Inflammatory macrophage treated with lipopolysaccharide for 4 hours (primary cell): ENCODE data around the gene PRIMPOL.
"Not testable (repeated sequence)": the region's sequence is repeated elsewhere in the genome, so short reads cannot be mapped to it uniquely, and the experiment has no call there.

ENCODE experiments used
- DNase-seq: peaks from one replicate; pipeline ENCODE4 v3.0.0-alpha.2; 2020

Gene PRIMPOL

GRCh38 chr4:184721254-184721653 lies 71.7 kb downstream of the PRIMPOL start:
- no peak for DNase-seq

GRCh38 chr4:184722798-184723197 lies 73.3 kb downstream of the PRIMPOL start:
- DNase-seq, result no peak

GRCh38 chr4:184727430-184727829 lies 77.9 kb downstream of the PRIMPOL start:
- DNase-seq, result no peak

GRCh38 chr4:184728858-184729257 lies 79.3 kb downstream of the PRIMPOL start:
- no peak for DNase-seq

- DNase-seq, result no peak
Observed at GRCh38 chr4:184729946-184730345, 80.4 kb downstream of the PRIMPOL start.

- no peak for DNase-seq
Observed at GRCh38 chr4:184731056-184731455, 81.5 kb downstream of the PRIMPOL start.

- no peak for DNase-seq
Observed at GRCh38 chr4:184732126-184732525, 82.6 kb downstream of the PRIMPOL start.

- peak; percentile 89 for DNase-seq
Observed at GRCh38 chr4:184733654-184734524, 84.4 kb downstream of the PRIMPOL start, which contains the start of gene CENPU. CENPU (minus strand) TSS chr4:184734096; CDS start chr4:184734062, 34 bp downstream.

GRCh38 chr4:184734758-184735157 lies 85.2 kb downstream of the PRIMPOL start:
- no peak for DNase-seq

GRCh38 chr4:184739575-184739974 lies 90.0 kb downstream of the PRIMPOL start:
- peak; percentile 74 for DNase-seq

GRCh38 chr4:184740980-184741391 lies 91.4 kb downstream of the PRIMPOL start:
- DNase-seq, result no peak

- DNase-seq, result not testable (repeated sequence)
Observed at GRCh38 chr4:184741651-184742050, 92.1 kb downstream of the PRIMPOL start.

- DNase-seq, result no peak
Observed at GRCh38 chr4:184743650-184744049, 94.1 kb downstream of the PRIMPOL start.

- DNase-seq, result no peak
Observed at GRCh38 chr4:184744236-184744635, 94.7 kb downstream of the PRIMPOL start.
